Testis (tissue), 2 donors: Measurements from ENCODE around the gene RUNX3.

Source experiments
- POLR2A ChIP-seq: fragments of 450-650 bp; IDR thresholded peaks from one replicate; pipeline ENCODE4 v1.6.1; 2017; ENCODE audit warnings: antibody characterized with exemption, mild to moderate bottlenecking, moderate library complexity
- TF ChIP-seq, protein P1 (sequence below), 3 experiments: fragments of 450-650 bp in 2 of 3; fragments of 200-600 bp in 1 of 3; sonication (generic) in 1 of 3; IDR thresholded peaks; one replicate each; pipeline ENCODE4 v1.5.1; 2016 to 2019; ENCODE audit warnings: antibody characterized with exemption in 3 of 3, mild to moderate bottlenecking in 2 of 3, moderate library complexity in 1 of 3

- TF ChIP-seq, protein P1, sequence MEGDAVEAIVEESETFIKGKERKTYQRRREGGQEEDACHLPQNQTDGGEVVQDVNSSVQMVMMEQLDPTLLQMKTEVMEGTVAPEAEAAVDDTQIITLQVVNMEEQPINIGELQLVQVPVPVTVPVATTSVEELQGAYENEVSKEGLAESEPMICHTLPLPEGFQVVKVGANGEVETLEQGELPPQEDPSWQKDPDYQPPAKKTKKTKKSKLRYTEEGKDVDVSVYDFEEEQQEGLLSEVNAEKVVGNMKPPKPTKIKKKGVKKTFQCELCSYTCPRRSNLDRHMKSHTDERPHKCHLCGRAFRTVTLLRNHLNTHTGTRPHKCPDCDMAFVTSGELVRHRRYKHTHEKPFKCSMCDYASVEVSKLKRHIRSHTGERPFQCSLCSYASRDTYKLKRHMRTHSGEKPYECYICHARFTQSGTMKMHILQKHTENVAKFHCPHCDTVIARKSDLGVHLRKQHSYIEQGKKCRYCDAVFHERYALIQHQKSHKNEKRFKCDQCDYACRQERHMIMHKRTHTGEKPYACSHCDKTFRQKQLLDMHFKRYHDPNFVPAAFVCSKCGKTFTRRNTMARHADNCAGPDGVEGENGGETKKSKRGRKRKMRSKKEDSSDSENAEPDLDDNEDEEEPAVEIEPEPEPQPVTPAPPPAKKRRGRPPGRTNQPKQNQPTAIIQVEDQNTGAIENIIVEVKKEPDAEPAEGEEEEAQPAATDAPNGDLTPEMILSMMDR (IDR thresholded peaks at IDR 0.05) = no peak
- no peak for TF ChIP-seq POLR2A
Observed at GRCh38 chr1:24853649-24854048, 76.4 kb downstream of the RUNX3 start.
